H9 (cell line): ENCODE data around the gene PIEZO2. TPM values are rescaled to one million over a fixed set of nuclear protein-coding genes. Genes with fewer than 3 reads are reported as not detected.

Experiments used
- DNase-seq: peaks from one replicate; pipeline ENCODE4 v3.0.0-alpha.2; 2017
- H2AFZ ChIP-seq: one replicate; pipeline ENCODE4 v1.6.1; 2013; ENCODE audit warnings: mild to moderate bottlenecking, low read length, control low read depth, moderate library complexity
- H2AK5ac ChIP-seq: 2 replicates; pipeline ENCODE4 v1.6.1; 2013; ENCODE audit warnings: low read length, control low read depth, mixed read lengths; ENCODE audit not compliant: insufficient read length
- H2BK120ac ChIP-seq: one replicate; pipeline ENCODE4 v1.6.1; 2013; ENCODE audit warnings: low read depth, mild to moderate bottlenecking, low read length, control low read depth, inconsistent platforms; ENCODE audit not compliant: poor library complexity, severe bottlenecking
- H2BK12ac ChIP-seq: 2 replicates; pipeline ENCODE4 v1.6.1; 2013; ENCODE audit warnings: low read length, control low read depth, mixed read lengths, low read depth; ENCODE audit not compliant: insufficient read length
- H2BK15ac ChIP-seq: 2 replicates; pipeline ENCODE4 v1.6.1; 2013; ENCODE audit warnings: low read depth, low read length, control low read depth
- H2BK20ac ChIP-seq: one replicate; pipeline ENCODE4 v1.6.1; 2013; ENCODE audit warnings: low read depth, mild to moderate bottlenecking, low read length, control low read depth, inconsistent platforms; ENCODE audit not compliant: poor library complexity, severe bottlenecking
- H2BK5ac ChIP-seq: 2 replicates; pipeline ENCODE4 v1.6.1; 2013; ENCODE audit warnings: low read length, control low read depth, mixed read lengths; ENCODE audit not compliant: insufficient read length
- H3K14ac ChIP-seq: 2 replicates; pipeline ENCODE4 v1.6.1; 2013; ENCODE audit warnings: low read length, control low read depth; ENCODE audit not compliant: insufficient read depth
- H3K18ac ChIP-seq: 2 replicates; pipeline ENCODE4 v1.6.1; 2013; ENCODE audit warnings: low read depth, mild to moderate bottlenecking, mixed read lengths, low read length, control low read depth; ENCODE audit not compliant: insufficient read length
- H3K23ac ChIP-seq: 2 replicates; pipeline ENCODE4 v1.6.1; 2013; ENCODE audit warnings: low read length, control low read depth, mixed read lengths, low read depth; ENCODE audit not compliant: insufficient read length
- H3K23me2 ChIP-seq: 2 replicates; pipeline ENCODE4 v1.6.1; 2013; ENCODE audit warnings: low read depth, mild to moderate bottlenecking, mixed read lengths, low read length, control low read depth; ENCODE audit not compliant: insufficient read length, poor library complexity, severe bottlenecking
- H3K27ac ChIP-seq: 2 replicates; pipeline ENCODE4 v1.5.1; 2013; ENCODE audit warnings: low read length, control low read depth, mixed read lengths, low read depth; ENCODE audit not compliant: insufficient read length
- H3K27me3 ChIP-seq: 2 replicates; pipeline ENCODE4 v1.6.1; 2013; ENCODE audit warnings: low read length, control low read depth, inconsistent platforms; ENCODE audit not compliant: insufficient read depth
- H3K4ac ChIP-seq: 2 replicates; pipeline ENCODE4 v1.6.1; 2013; ENCODE audit warnings: low read depth, mild to moderate bottlenecking, control low read depth, inconsistent platforms, low read length, moderate library complexity
- H3K4me1 ChIP-seq: 2 replicates; pipeline ENCODE4 v1.6.1; 2013; ENCODE audit warnings: low read length, control low read depth, inconsistent platforms; ENCODE audit not compliant: insufficient read depth
- H3K4me2 ChIP-seq: 2 replicates; pipeline ENCODE4 v1.6.1; 2013; ENCODE audit warnings: low read length, control low read depth, mixed read lengths; ENCODE audit not compliant: insufficient read length, insufficient read depth
- H3K56ac ChIP-seq: 2 replicates; pipeline ENCODE4 v1.6.1; 2013; ENCODE audit warnings: low read depth, mild to moderate bottlenecking, mixed read lengths, low read length, control low read depth; ENCODE audit not compliant: insufficient read length
- H3K79me1 ChIP-seq: 2 replicates; pipeline ENCODE4 v1.6.1; 2013; ENCODE audit warnings: low read depth, mild to moderate bottlenecking, moderate library complexity, low read length, control low read depth, inconsistent platforms; ENCODE audit not compliant: insufficient read depth, poor library complexity, severe bottlenecking
- H3K79me2 ChIP-seq: 2 replicates; pipeline ENCODE4 v1.6.1; 2013; ENCODE audit warnings: low read length, control low read depth, inconsistent platforms; ENCODE audit not compliant: insufficient read depth
- H3K9ac ChIP-seq: 2 replicates; pipeline ENCODE4 v1.6.1; 2013; ENCODE audit warnings: low read length, control low read depth, mixed read lengths; ENCODE audit not compliant: insufficient read length; ENCODE audit errors: extremely low read depth
- H3K9me3 ChIP-seq: one replicate; pipeline ENCODE4 v1.6.1; 2013; ENCODE audit warnings: low read depth, low read length, inconsistent platforms; ENCODE audit not compliant: control insufficient read depth
- H3T11ph ChIP-seq: one replicate; pipeline ENCODE4 v1.6.1; 2013; ENCODE audit warnings: mild to moderate bottlenecking, low read length, control low read depth, inconsistent platforms
- H4K20me1 ChIP-seq: one replicate; pipeline ENCODE4 v1.6.1; 2013; ENCODE audit not compliant: control insufficient read depth, insufficient read length, insufficient read depth
- H4K5ac ChIP-seq: 2 replicates; pipeline ENCODE4 v1.6.1; 2013; ENCODE audit warnings: low read depth, mild to moderate bottlenecking, mixed read lengths, low read length, control low read depth; ENCODE audit not compliant: insufficient read length
- H4K8ac ChIP-seq: replicated peaks from 2 replicates; pipeline ENCODE4 v1.6.1; 2013; ENCODE audit warnings: low read length, control low read depth, mixed read lengths, low read depth; ENCODE audit not compliant: insufficient read length
- H4K91ac ChIP-seq: 2 replicates; pipeline ENCODE4 v1.6.1; 2013; ENCODE audit warnings: low read depth, mild to moderate bottlenecking, moderate library complexity, mixed read lengths, low read length, control low read depth; ENCODE audit not compliant: insufficient read length
- H3K27ac Mint-ChIP-seq, 3 experiments: 2 replicates in 2 of 3; 3 replicates in 1 of 3; pipeline ENCODE4 v1.8.0; 2020 to 2021; ENCODE audit warnings: mixed read lengths in 3 of 3, mild to moderate bottlenecking in 1 of 3, moderate library complexity in 1 of 3
- H3K27me3 Mint-ChIP-seq: 2 replicates; pipeline ENCODE4 v1.8.0; 2021; ENCODE audit warnings: low read depth, mild to moderate bottlenecking, moderate library complexity, mixed read lengths
- H3K36me3 Mint-ChIP-seq, 3 experiments: 2 replicates in 2 of 3; 3 replicates in 1 of 3; pipeline ENCODE4 v1.8.0; 2020 to 2021; ENCODE audit warnings: low read depth in 3 of 3, mixed read lengths in 3 of 3; ENCODE audit not compliant: insufficient read depth in 1 of 3
- H3K4me1 Mint-ChIP-seq, 2 experiments: 2 replicates each; pipeline ENCODE4 v1.8.0; 2020; ENCODE audit warnings: mixed read lengths in 2 of 2
- H3K4me3 Mint-ChIP-seq, 2 experiments: 2 replicates in 1 of 2; 3 replicates in 1 of 2; pipeline ENCODE4 v1.8.0; 2020 to 2021; ENCODE audit warnings: mild to moderate bottlenecking in 2 of 2, mixed read lengths in 2 of 2, moderate library complexity in 1 of 2
- H3K9me3 Mint-ChIP-seq, 2 experiments: 2 replicates in 1 of 2; 3 replicates in 1 of 2; pipeline ENCODE4 v1.8.0; 2020; ENCODE audit warnings: mild to moderate bottlenecking in 2 of 2, mixed read lengths in 2 of 2, moderate library complexity in 1 of 2
- CTCF ChIP-seq: fragments of 200-600 bp; sonication (generic); conservative IDR thresholded peaks from 3 replicates; pipeline ENCODE4 v1.8.0; 2021; ENCODE audit warnings: antibody characterized with exemption, mild to moderate bottlenecking
- WGBS: extraction: QIAGEN DNeasy Blood & Tissue Kit; methylation state at CpG from one replicate; pipeline ENCODE4 v1.1.7; 2013; ENCODE audit warnings: missing lambda C conversion rate, low lambda C conversion rate, mixed read lengths; ENCODE audit not compliant: insufficient read length; ENCODE audit errors: extremely low coverage; 5-methylcytosine and 5-hydroxymethylcytosine counted together
- total RNA-seq: library from RNA; stranded (reverse); gene quantifications from 2 replicates; pipeline ENCODE4 v1.2.1, GENCODE V29; 2021

PIEZO2 gene
- total RNA-seq, 1 experiment from 2014 or later = 3.9 TPM

GRCh38 chr18:10928772-10929373 lies 220.5 kb downstream of the PIEZO2 start:
- Histone ChIP-seq H4K20me1 (no peaks in the 10 kb centered on the region), H2AFZ (no peak overlapping the region)
- no CpG with 5 or more reads among the region's 7 CpGs for WGBS

More at GRCh38 chr18:10928772-10929373, 220.5 kb downstream of the PIEZO2 start:
- no peak overlapping the region for H2BK120ac ChIP-seq
- no peak overlapping the region; a peak in 1 of 5 replicates for H3K4me3 Mint-ChIP-seq
- no peak overlapping the region for H2BK20ac ChIP-seq
- no peaks in the 10 kb centered on the region for H3K79me1 ChIP-seq
- no peaks in the 10 kb centered on the region for H3K79me2 ChIP-seq
- H3K27ac Mint-ChIP-seq = peak overlapping the region in 2 of 3 experiments; percentile 36 to 93; a peak in 5 of 7 replicates
- H3K9me3 ChIP-seq = no peaks in the 10 kb centered on the region
- H3K4me1 Mint-ChIP-seq = peaks cover 56 to 57% of the 10 kb centered on the region in 2 experiments
- no peak for DNase-seq
- no peak overlapping the region for H4K91ac ChIP-seq
- TF ChIP-seq CTCF = no peak
- peak overlapping the region; percentile 20 for H3K27ac ChIP-seq
- H3K23ac ChIP-seq = no peak overlapping the region
- H3K18ac ChIP-seq = no peak overlapping the region
- peaks cover 10% of the 10 kb centered on the region; the same call in 1 of the 2 replicates for H3K4me1 ChIP-seq
- no peak overlapping the region for H3K9ac ChIP-seq
- no peak overlapping the region for H2BK5ac ChIP-seq
- H3K23me2 ChIP-seq = no peaks in the 10 kb centered on the region
- H4K8ac ChIP-seq = peak overlapping the region; percentile 85
- H3K4me2 ChIP-seq = peak overlapping the region; percentile 30
- no peak overlapping the region for H2BK15ac ChIP-seq
- no peak overlapping the region for H4K5ac ChIP-seq
- H3T11ph ChIP-seq = no peak overlapping the region
- peak overlapping the region; percentile 87 for H2BK12ac ChIP-seq
- H3K27me3 ChIP-seq = no peaks in the 10 kb centered on the region
- H3K14ac ChIP-seq = no peak overlapping the region
- no peak overlapping the region for H3K56ac ChIP-seq
- no peak overlapping the region for H2AK5ac ChIP-seq
- peaks cover 0 to 2% (median 0%) of the 10 kb centered on the region in 3 experiments; a peak in 1 of 7 replicates for H3K36me3 Mint-ChIP-seq
- H3K4ac ChIP-seq = no peak overlapping the region
- H3K9me3 Mint-ChIP-seq = no peaks in the 10 kb centered on the region
- no peaks in the 10 kb centered on the region for H3K27me3 Mint-ChIP-seq
